K562 (cell line): Measurements from ENCODE around the gene ITGAD.

ENCODE experiments used
- CBX8 ChIP-seq: fragments of 200-600 bp; sonication (generic); IDR thresholded peaks from 2 replicates; pipeline ENCODE4 v1.6.1; 2012; ENCODE audit warnings: borderline replicate concordance, mixed run types, low read depth, mild to moderate bottlenecking, moderate library complexity, mixed read lengths, low read length, control low read depth, inconsistent platforms; ENCODE audit not compliant: poor library complexity, severe bottlenecking; ENCODE audit errors: extremely low read depth
- ESRRA ChIP-seq: fragments of 450-650 bp; IDR thresholded peaks from 2 replicates; pipeline ENCODE4 v1.6.1; 2014; ENCODE audit warnings: low read depth, mild to moderate bottlenecking, moderate library complexity, borderline replicate concordance
- JUND ChIP-seq, 2 experiments: IDR thresholded peaks; 2 replicates in 1 of 2; 3 replicates in 1 of 2; pipeline ENCODE4 v1.6.1; 2011; ENCODE audit warnings: borderline replicate concordance in 2 of 2, low read depth in 2 of 2, low read length in 2 of 2, improper control_type of control experiment in 1 of 2, missing biosample characterization in 1 of 2, missing genetic modification characterization in 1 of 2, missing genetic modification reagents in 1 of 2
- KAT7 ChIP-seq: sonication (generic); formaldehyde crosslinking; IDR thresholded peaks from 2 replicates; pipeline ENCODE4 v1.8.0; 2022; ENCODE audit warnings: missing genetic modification reagents, mild to moderate bottlenecking, borderline replicate concordance
- MYC ChIP-seq, 2 experiments: fragments of 250-450 bp in 1 of 2; sonication (Bioruptor Pico) in 1 of 2; IDR thresholded peaks; 2 replicates each; pipeline versions ENCODE4 v1.5.1 to v1.6.1; 2012 to 2021; ENCODE audit warnings: low read depth in 2 of 2, borderline replicate concordance in 1 of 2, improper control_type of control experiment in 1 of 2, low read length in 1 of 2, mild to moderate bottlenecking in 1 of 2, moderate library complexity in 1 of 2
- RBM22 ChIP-seq: fragments of 200-400 bp; formaldehyde crosslinking; IDR thresholded peaks from 2 replicates; pipeline ENCODE4 v1.6.1; 2018; ENCODE audit warnings: low read length, low read depth; ENCODE audit not compliant: poor library complexity, severe bottlenecking
- SMAD3 ChIP-seq: fragments of 450-650 bp; formaldehyde crosslinking; conservative IDR thresholded peaks from 2 replicates; pipeline ENCODE4 v1.4.0; 2020; ENCODE audit warnings: mild to moderate bottlenecking
- SMARCA5 ChIP-seq: fragments of 450-650 bp; IDR thresholded peaks from 2 replicates; pipeline ENCODE4 v1.6.1; 2016
- SNRNP70 ChIP-seq: fragments of 200-400 bp; formaldehyde crosslinking; optimal IDR thresholded peaks from 2 replicates; pipeline ENCODE3; 2017; ENCODE audit warnings: low read depth, low read length
- TSHZ1 ChIP-seq: fragments of 250-450 bp; sonication (Bioruptor Pico); IDR thresholded peaks from 2 replicates; pipeline ENCODE4 v1.4.0; 2020; ENCODE audit warnings: mild to moderate bottlenecking, moderate library complexity
- ZNF224 ChIP-seq: sonication (generic); formaldehyde crosslinking; IDR thresholded peaks from 2 replicates; pipeline ENCODE4 v1.8.0; 2022; ENCODE audit warnings: mild to moderate bottlenecking, missing genetic modification reagents
- ZNF830 ChIP-seq: fragments of 250-450 bp; sonication (Bioruptor Pico); IDR thresholded peaks from 2 replicates; pipeline ENCODE4 v1.5.0; 2021; ENCODE audit warnings: mild to moderate bottlenecking
- TF ChIP-seq, protein P1 (sequence below), 3 experiments: IDR thresholded peaks in 2 of 3; conservative IDR thresholded peaks in 1 of 3; 2 replicates each; pipeline ENCODE4 v1.5.1; 2011 to 2012; ENCODE audit warnings: low read length in 3 of 3, mild to moderate bottlenecking in 3 of 3, control low read depth in 2 of 3, improper control_type of control experiment in 1 of 3, inconsistent platforms in 1 of 3, low read depth in 1 of 3, mixed read lengths in 1 of 3, moderate library complexity in 1 of 3; ENCODE audit not compliant: insufficient read depth in 2 of 3
- TF ChIP-seq, protein P2 (sequence below): fragments of 250-450 bp; sonication (Bioruptor Pico); IDR thresholded peaks from 2 replicates; pipeline ENCODE4 v1.4.0; 2020; ENCODE audit warnings: mild to moderate bottlenecking

DNA sequence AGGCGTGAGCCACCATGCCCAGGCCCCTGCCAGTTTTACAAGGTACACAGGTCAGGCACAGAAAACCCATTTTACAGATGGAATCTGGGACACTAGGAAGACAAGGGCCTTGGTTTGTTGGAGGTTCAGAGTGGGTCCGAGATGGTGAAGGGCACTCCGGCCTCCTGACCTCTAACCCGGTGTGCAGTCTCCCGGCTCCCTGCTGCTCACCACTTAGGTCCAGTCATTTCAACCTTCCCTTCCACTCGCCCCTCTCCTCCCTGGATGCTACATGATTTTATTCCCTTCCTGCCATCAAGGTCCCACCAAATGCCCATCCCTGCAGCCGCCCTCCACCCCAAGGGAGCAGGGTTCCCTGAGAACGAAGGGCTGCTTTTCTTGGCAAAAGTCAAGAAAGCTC is 29.4 kb upstream of the ITGAD start:
- no peak for TF ChIP-seq MYC (IDR thresholded peaks at IDR 0.05; ENCODE audit: low read depth, low read length)
- no peak for TF ChIP-seq MYC (CRISPR knock-in tag; IDR thresholded peaks at IDR 0.05; ENCODE audit: borderline replicate concordance, low read depth)
- no peak for TF ChIP-seq JUND (IDR thresholded peaks at IDR 0.05; ENCODE audit: borderline replicate concordance, low read depth, low read length)
- TF ChIP-seq JUND (tag; IDR thresholded peaks at IDR 0.05; ENCODE audit: borderline replicate concordance, low read depth, low read length): no peak
- TF ChIP-seq SMARCA5: no peak
- no peak for TF ChIP-seq KAT7
- no peak for TF ChIP-seq RBM22
- TF ChIP-seq, protein P1, sequence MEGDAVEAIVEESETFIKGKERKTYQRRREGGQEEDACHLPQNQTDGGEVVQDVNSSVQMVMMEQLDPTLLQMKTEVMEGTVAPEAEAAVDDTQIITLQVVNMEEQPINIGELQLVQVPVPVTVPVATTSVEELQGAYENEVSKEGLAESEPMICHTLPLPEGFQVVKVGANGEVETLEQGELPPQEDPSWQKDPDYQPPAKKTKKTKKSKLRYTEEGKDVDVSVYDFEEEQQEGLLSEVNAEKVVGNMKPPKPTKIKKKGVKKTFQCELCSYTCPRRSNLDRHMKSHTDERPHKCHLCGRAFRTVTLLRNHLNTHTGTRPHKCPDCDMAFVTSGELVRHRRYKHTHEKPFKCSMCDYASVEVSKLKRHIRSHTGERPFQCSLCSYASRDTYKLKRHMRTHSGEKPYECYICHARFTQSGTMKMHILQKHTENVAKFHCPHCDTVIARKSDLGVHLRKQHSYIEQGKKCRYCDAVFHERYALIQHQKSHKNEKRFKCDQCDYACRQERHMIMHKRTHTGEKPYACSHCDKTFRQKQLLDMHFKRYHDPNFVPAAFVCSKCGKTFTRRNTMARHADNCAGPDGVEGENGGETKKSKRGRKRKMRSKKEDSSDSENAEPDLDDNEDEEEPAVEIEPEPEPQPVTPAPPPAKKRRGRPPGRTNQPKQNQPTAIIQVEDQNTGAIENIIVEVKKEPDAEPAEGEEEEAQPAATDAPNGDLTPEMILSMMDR (IDR thresholded peaks at IDR 0.05 in 2 of 3, conservative IDR thresholded peaks at IDR 0.05 in 1 of 3; ENCODE audit: insufficient read depth in 2 of 3, low read depth in 1 of 3, low read length in 3 of 3): no peak
- TF ChIP-seq ZNF224 (CRISPR knock-in tag): no peak
- no peak for TF ChIP-seq CBX8
- TF ChIP-seq TSHZ1 (CRISPR knock-in tag): no peak
- TF ChIP-seq, protein P2, sequence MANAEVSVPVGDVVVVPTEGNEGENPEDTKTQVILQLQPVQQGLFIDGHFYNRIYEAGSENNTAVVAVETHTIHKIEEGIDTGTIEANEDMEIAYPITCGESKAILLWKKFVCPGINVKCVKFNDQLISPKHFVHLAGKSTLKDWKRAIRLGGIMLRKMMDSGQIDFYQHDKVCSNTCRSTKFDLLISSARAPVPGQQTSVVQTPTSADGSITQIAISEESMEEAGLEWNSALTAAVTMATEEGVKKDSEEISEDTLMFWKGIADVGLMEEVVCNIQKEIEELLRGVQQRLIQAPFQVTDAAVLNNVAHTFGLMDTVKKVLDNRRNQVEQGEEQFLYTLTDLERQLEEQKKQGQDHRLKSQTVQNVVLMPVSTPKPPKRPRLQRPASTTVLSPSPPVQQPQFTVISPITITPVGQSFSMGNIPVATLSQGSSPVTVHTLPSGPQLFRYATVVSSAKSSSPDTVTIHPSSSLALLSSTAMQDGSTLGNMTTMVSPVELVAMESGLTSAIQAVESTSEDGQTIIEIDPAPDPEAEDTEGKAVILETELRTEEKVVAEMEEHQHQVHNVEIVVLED (CRISPR knock-in tag): no peak
- TF ChIP-seq SMAD3: no peak
- no peak for TF ChIP-seq ZNF830 (CRISPR knock-in tag)
- TF ChIP-seq ESRRA: no peak
- no peak for TF ChIP-seq SNRNP70
